Measurements from ENCODE around the gene SCG5.

GRCh38 chr15:32652178-32652577 lies 10.7 kb downstream of the SCG5 start:
- no peak for TF ChIP-seq CTCF (IDR thresholded peaks at IDR 0.05; ENCODE audit: low read length)
- no peak for TF ChIP-seq EZH2 (IDR thresholded peaks at IDR 0.05; ENCODE audit: borderline replicate concordance, low read length)

Measured in OCI-LY1 (cell line).